ENCODE measurements around the gene COL10A1. TPM values are rescaled to one million over a fixed set of nuclear protein-coding genes. Genes with fewer than 3 reads are reported as not detected.

The COL10A1 gene
- total and polyA plus RNA-seq, 2 experiments from 2014 or later, result 0.28 to 0.31 TPM

DNA sequence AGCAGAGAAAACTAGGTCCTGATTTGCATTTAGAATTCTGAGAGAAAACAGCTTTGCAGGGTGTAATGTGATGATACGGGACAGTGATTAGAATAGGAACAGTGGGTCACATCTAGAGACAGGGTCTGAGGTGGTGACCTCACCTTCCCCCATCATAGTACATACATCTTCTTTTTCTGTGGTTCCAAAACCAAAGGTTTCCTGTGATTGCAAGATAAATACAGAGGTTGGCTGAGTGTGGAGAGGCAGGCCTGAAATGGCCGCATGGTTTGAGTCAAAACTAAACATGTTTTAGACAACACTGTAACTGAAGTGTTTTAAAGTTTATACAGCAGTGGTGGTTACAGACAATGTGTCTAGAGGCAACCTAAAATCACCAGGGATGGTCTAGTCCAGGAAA lies 35.7 kb downstream of the COL10A1 start:
- Mint-ChIP-seq H3K4me3 (no peak overlapping the region), H3K36me3 (ENCODE audit: low read depth) (peaks cover 8% of the 10 kb centered on the region), H3K27ac (no peak overlapping the region), H3K9me3 (peaks cover 10% of the 10 kb centered on the region; the same call in 2 of the 3 replicates), H3K27me3 (ENCODE audit: insufficient read depth, low read depth, poor library complexity) (peaks cover 4% of the 10 kb centered on the region), H3K4me1 (peaks cover 12% of the 10 kb centered on the region)
- Histone ChIP-seq H3K27ac (ENCODE audit: low read depth) (no peak overlapping the region), H3K79me2 (replicated peaks; ENCODE audit: insufficient read depth) (no peaks in the 10 kb centered on the region), H3K4me2 (no peak overlapping the region), H3K27me3 (ENCODE audit: insufficient read depth) (no peaks in the 10 kb centered on the region), H3K36me3 (ENCODE audit: insufficient read depth) (no peaks in the 10 kb centered on the region), H3F3A (replicated peaks; ENCODE audit: low read depth) (no peaks in the 10 kb centered on the region), H4K20me1 (replicated peaks; ENCODE audit: insufficient read depth) (no peaks in the 10 kb centered on the region), H3K4me1 (ENCODE audit: insufficient read depth) (peaks cover 8% of the 10 kb centered on the region; the same call in 1 of the 2 replicates), H3K4me3 (no peak overlapping the region), H2AFZ (no peak overlapping the region), H3K9me2 (ENCODE audit: insufficient read depth) (no peaks in the 10 kb centered on the region)
- TF ChIP-seq ZNF331 (CRISPR knock-in tag; IDR thresholded peaks at IDR 0.05; ENCODE audit: low read depth), result no peak
- TF ChIP-seq NANOG (IDR thresholded peaks at IDR 0.05; ENCODE audit: borderline replicate concordance), result no peak
- no peak for TF ChIP-seq ZNF114 (CRISPR knock-in tag; IDR thresholded peaks at IDR 0.05)
- no peak for TF ChIP-seq STAT1 (IDR thresholded peaks at IDR 0.05; ENCODE audit: unreplicated experiment)
- TF ChIP-seq, protein P1, sequence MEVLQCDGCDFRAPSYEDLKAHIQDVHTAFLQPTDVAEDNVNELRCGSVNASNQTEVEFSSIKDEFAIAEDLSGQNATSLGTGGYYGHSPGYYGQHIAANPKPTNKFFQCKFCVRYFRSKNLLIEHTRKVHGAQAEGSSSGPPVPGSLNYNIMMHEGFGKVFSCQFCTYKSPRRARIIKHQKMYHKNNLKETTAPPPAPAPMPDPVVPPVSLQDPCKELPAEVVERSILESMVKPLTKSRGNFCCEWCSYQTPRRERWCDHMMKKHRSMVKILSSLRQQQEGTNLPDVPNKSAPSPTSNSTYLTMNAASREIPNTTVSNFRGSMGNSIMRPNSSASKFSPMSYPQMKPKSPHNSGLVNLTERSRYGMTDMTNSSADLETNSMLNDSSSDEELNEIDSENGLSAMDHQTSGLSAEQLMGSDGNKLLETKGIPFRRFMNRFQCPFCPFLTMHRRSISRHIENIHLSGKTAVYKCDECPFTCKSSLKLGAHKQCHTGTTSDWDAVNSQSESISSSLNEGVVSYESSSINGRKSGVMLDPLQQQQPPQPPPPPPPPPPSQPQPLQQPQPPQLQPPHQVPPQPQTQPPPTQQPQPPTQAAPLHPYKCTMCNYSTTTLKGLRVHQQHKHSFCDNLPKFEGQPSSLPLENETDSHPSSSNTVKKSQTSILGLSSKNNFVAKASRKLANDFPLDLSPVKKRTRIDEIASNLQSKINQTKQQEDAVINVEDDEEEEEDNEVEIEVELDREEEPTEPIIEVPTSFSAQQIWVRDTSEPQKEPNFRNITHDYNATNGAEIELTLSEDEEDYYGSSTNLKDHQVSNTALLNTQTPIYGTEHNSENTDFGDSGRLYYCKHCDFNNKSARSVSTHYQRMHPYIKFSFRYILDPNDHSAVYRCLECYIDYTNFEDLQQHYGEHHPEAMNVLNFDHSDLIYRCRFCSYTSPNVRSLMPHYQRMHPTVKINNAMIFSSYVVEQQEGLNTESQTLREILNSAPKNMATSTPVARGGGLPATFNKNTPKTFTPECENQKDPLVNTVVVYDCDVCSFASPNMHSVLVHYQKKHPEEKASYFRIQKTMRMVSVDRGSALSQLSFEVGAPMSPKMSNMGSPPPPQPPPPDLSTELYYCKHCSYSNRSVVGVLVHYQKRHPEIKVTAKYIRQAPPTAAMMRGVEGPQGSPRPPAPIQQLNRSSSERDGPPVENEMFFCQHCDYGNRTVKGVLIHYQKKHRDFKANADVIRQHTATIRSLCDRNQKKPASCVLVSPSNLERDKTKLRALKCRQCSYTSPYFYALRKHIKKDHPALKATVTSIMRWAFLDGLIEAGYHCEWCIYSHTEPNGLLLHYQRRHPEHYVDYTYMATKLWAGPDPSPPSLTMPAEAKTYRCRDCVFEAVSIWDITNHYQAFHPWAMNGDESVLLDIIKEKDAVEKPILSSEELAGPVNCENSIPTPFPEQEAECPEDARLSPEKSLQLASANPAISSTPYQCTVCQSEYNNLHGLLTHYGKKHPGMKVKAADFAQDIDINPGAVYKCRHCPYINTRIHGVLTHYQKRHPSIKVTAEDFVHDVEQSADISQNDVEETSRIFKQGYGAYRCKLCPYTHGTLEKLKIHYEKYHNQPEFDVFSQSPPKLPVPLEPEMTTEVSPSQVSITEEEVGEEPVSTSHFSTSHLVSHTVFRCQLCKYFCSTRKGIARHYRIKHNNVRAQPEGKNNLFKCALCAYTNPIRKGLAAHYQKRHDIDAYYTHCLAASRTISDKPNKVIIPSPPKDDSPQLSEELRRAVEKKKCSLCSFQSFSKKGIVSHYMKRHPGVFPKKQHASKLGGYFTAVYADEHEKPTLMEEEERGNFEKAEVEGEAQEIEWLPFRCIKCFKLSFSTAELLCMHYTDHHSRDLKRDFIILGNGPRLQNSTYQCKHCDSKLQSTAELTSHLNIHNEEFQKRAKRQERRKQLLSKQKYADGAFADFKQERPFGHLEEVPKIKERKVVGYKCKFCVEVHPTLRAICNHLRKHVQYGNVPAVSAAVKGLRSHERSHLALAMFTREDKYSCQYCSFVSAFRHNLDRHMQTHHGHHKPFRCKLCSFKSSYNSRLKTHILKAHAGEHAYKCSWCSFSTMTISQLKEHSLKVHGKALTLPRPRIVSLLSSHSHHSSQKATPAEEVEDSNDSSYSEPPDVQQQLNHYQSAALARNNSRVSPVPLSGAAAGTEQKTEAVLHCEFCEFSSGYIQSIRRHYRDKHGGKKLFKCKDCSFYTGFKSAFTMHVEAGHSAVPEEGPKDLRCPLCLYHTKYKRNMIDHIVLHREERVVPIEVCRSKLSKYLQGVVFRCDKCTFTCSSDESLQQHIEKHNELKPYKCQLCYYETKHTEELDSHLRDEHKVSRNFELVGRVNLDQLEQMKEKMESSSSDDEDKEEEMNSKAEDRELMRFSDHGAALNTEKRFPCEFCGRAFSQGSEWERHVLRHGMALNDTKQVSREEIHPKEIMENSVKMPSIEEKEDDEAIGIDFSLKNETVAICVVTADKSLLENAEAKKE (CRISPR knock-in tag; IDR thresholded peaks at IDR 0.05), result no peak
- no peak for TF ChIP-seq JUNB (IDR thresholded peaks at IDR 0.05; ENCODE audit: unreplicated experiment)
- no peak for TF ChIP-seq EZH2phosphoT487 (IDR thresholded peaks at IDR 0.05; ENCODE audit: unreplicated experiment)
- no peak for TF ChIP-seq EZH2 (IDR thresholded peaks at IDR 0.05; ENCODE audit: low read depth, unreplicated experiment)
- no peak for TF ChIP-seq CREB1 (CRISPR knock-in tag; IDR thresholded peaks at IDR 0.05; ENCODE audit: low read depth)
- TF ChIP-seq, protein P2, sequence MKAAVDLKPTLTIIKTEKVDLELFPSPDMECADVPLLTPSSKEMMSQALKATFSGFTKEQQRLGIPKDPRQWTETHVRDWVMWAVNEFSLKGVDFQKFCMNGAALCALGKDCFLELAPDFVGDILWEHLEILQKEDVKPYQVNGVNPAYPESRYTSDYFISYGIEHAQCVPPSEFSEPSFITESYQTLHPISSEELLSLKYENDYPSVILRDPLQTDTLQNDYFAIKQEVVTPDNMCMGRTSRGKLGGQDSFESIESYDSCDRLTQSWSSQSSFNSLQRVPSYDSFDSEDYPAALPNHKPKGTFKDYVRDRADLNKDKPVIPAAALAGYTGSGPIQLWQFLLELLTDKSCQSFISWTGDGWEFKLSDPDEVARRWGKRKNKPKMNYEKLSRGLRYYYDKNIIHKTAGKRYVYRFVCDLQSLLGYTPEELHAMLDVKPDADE (IDR thresholded peaks at IDR 0.05), result no peak
- TF ChIP-seq, protein P3, sequence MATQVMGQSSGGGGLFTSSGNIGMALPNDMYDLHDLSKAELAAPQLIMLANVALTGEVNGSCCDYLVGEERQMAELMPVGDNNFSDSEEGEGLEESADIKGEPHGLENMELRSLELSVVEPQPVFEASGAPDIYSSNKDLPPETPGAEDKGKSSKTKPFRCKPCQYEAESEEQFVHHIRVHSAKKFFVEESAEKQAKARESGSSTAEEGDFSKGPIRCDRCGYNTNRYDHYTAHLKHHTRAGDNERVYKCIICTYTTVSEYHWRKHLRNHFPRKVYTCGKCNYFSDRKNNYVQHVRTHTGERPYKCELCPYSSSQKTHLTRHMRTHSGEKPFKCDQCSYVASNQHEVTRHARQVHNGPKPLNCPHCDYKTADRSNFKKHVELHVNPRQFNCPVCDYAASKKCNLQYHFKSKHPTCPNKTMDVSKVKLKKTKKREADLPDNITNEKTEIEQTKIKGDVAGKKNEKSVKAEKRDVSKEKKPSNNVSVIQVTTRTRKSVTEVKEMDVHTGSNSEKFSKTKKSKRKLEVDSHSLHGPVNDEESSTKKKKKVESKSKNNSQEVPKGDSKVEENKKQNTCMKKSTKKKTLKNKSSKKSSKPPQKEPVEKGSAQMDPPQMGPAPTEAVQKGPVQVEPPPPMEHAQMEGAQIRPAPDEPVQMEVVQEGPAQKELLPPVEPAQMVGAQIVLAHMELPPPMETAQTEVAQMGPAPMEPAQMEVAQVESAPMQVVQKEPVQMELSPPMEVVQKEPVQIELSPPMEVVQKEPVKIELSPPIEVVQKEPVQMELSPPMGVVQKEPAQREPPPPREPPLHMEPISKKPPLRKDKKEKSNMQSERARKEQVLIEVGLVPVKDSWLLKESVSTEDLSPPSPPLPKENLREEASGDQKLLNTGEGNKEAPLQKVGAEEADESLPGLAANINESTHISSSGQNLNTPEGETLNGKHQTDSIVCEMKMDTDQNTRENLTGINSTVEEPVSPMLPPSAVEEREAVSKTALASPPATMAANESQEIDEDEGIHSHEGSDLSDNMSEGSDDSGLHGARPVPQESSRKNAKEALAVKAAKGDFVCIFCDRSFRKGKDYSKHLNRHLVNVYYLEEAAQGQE (IDR thresholded peaks at IDR 0.05; ENCODE audit: unreplicated experiment), result no peak
- TF ChIP-seq, protein P4, sequence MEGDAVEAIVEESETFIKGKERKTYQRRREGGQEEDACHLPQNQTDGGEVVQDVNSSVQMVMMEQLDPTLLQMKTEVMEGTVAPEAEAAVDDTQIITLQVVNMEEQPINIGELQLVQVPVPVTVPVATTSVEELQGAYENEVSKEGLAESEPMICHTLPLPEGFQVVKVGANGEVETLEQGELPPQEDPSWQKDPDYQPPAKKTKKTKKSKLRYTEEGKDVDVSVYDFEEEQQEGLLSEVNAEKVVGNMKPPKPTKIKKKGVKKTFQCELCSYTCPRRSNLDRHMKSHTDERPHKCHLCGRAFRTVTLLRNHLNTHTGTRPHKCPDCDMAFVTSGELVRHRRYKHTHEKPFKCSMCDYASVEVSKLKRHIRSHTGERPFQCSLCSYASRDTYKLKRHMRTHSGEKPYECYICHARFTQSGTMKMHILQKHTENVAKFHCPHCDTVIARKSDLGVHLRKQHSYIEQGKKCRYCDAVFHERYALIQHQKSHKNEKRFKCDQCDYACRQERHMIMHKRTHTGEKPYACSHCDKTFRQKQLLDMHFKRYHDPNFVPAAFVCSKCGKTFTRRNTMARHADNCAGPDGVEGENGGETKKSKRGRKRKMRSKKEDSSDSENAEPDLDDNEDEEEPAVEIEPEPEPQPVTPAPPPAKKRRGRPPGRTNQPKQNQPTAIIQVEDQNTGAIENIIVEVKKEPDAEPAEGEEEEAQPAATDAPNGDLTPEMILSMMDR (conservative IDR thresholded peaks at IDR 0.05; ENCODE audit: low read depth in 2 of 2), result no peak
- no peak for TF ChIP-seq POLR2AphosphoS5 (IDR thresholded peaks at IDR 0.05; ENCODE audit: low read depth)
- ATAC-seq, result no peak
- DNase-seq (ENCODE audit: low spot score), result no peak

Data from GM23338 (cell line).